Measurements from ENCODE around the gene PLIN1.

PLIN1 gene

DNA sequence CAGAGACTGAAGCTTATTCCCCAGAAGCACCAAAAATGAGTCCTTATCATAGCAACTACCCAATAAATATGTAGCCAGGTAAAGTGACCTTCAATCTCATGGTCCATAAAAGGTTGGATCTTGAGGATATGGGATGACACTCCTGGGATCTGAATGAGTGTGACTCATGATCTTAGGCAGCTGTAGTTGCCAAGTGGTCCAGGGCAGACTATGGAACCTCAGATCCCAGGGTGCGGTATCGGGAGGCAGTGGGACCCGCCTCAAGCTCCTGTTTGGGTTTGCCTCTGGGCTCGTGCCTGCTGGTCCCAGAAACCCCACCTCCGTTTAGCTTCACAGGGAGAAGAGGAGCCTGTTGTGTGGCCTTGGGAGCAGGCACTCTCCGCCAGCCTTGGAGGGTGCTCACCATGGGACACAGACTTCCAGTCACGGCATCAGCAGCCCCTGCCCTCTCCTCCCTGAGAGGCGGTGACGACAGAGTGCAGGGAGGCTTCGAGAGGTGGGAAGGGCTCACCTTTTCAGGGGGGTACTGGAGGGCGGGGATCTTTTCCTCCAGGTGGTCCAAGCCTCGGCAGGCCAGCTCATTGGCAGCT is 8.1 kb downstream of the PLIN1 start:
- no peak for DNase-seq (ENCODE audit: low read depth)
- no peak for TF ChIP-seq POLR2A (IDR thresholded peaks at IDR 0.05; ENCODE audit: extremely low read depth, insufficient read length)
- no peak for TF ChIP-seq MYC (IDR thresholded peaks at IDR 0.05; ENCODE audit: low read depth, low read length)
- TF ChIP-seq, protein P1, sequence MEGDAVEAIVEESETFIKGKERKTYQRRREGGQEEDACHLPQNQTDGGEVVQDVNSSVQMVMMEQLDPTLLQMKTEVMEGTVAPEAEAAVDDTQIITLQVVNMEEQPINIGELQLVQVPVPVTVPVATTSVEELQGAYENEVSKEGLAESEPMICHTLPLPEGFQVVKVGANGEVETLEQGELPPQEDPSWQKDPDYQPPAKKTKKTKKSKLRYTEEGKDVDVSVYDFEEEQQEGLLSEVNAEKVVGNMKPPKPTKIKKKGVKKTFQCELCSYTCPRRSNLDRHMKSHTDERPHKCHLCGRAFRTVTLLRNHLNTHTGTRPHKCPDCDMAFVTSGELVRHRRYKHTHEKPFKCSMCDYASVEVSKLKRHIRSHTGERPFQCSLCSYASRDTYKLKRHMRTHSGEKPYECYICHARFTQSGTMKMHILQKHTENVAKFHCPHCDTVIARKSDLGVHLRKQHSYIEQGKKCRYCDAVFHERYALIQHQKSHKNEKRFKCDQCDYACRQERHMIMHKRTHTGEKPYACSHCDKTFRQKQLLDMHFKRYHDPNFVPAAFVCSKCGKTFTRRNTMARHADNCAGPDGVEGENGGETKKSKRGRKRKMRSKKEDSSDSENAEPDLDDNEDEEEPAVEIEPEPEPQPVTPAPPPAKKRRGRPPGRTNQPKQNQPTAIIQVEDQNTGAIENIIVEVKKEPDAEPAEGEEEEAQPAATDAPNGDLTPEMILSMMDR (IDR thresholded peaks at IDR 0.05; ENCODE audit: low read depth, low read length) = no peak
- TF ChIP-seq, protein P2, sequence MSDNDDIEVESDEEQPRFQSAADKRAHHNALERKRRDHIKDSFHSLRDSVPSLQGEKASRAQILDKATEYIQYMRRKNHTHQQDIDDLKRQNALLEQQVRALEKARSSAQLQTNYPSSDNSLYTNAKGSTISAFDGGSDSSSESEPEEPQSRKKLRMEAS (IDR thresholded peaks at IDR 0.05; ENCODE audit: low read depth, low read length) = no peak
- H3K4me3 ChIP-seq (ENCODE audit: low read depth, low read length) = no peak overlapping the region

DNA sequence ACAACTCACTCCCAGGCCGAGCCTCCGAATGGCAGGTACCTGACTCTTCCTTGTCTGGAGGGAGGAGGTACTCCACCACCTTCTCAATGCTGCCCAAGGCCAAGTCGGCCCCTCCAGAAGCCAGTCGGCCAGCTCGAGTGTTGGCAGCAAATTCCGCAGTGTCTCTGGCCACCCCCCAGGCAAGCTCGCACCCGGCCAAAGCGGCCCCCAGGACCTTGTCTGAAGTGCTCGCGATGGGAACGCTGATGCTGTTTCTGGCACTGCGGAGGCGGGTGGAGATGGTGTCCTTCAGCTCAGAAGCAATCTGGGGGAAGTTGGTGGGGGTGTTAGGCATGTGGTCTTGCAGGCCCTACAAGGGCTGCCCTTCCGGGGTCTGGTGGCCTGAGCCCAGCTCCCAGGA is 9.2 kb downstream of the PLIN1 start:
- TF ChIP-seq, protein P2 (IDR thresholded peaks at IDR 0.05; ENCODE audit: low read depth, low read length) = no peak
- no peak for TF ChIP-seq MYC (IDR thresholded peaks at IDR 0.05; ENCODE audit: low read depth, low read length)
- no peak for TF ChIP-seq POLR2A (IDR thresholded peaks at IDR 0.05; ENCODE audit: extremely low read depth, insufficient read length)
- TF ChIP-seq, protein P1 (IDR thresholded peaks at IDR 0.05; ENCODE audit: low read depth, low read length) = no peak
- H3K4me3 ChIP-seq (ENCODE audit: low read depth, low read length) = no peak overlapping the region
- DNase-seq (ENCODE audit: low read depth) = no peak

DNA sequence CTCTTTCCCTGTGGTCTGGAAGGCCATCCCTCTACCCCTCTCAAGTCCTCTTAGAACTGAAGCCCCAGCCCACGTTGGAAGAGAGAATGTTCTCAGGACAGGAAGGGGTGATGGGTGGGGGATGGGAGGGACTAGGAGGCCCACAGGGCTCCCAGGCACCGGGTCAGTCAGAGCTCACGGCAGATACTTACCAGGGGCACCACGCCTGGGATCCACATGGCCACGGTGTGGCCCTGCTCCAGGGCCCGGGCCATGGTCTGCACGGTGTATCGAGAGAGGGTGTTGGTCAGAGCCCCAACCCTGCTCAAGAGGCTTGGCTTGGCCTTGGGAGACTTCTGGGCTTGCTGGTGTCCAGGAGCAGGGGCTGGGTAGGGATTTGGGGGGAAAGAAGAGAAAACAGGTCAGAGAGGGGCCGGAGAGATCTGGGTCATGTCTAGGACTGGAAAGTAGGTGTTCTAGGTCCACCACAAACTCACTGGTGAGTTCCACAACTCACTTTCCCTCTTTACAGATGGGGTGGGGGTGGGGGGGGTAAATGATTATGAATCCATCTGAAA is 9.8 kb downstream of the PLIN1 start:
- H3K4me3 ChIP-seq (ENCODE audit: low read depth, low read length) = no peak overlapping the region
- TF ChIP-seq, protein P1 (IDR thresholded peaks at IDR 0.05; ENCODE audit: low read depth, low read length) = no peak
- DNase-seq (ENCODE audit: low read depth) = no peak

DNA sequence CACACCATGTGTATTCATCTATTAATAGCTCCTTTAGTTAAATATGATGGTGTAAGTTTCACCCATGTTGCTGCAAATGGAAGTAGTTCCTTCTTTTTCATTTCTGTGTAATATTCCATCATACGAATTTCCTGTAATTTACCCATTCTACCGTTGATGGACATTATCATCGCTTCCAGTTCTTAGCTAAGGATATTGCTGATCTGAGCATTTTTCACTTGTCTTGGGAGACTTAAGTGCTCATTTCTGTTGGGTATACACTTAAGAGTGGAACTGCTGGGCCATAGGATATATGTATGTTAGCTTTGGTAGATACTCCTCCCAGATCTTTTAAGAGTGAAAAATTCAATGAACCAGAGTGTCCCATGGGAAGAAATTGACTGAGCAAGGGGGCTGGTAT is 11.0 kb downstream of the PLIN1 start:
- H3K4me3 ChIP-seq (ENCODE audit: low read depth, low read length) = no peak overlapping the region
- TF ChIP-seq, protein P1 (IDR thresholded peaks at IDR 0.05; ENCODE audit: low read depth, low read length) = no peak
- TF ChIP-seq, protein P2 (IDR thresholded peaks at IDR 0.05; ENCODE audit: low read depth, low read length) = no peak
- no peak for TF ChIP-seq POLR2A (IDR thresholded peaks at IDR 0.05; ENCODE audit: extremely low read depth, insufficient read length)
- no peak for TF ChIP-seq MYC (IDR thresholded peaks at IDR 0.05; ENCODE audit: low read depth, low read length)
- DNase-seq (ENCODE audit: low read depth) = no peak

DNA sequence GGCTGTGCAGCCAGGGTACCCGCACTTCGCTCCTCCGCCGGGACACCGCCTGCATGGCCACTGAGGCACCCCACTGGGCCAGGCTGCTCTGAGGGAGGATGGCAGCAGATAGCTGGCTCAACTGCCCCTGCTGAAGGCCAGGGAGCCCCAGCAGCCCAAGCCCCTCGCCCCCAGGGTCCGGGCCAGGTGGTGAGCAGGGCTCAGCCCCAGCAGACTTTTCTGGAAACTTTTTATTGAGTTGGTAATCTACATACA is 11.5 kb downstream of the PLIN1 start:
- no peak overlapping the region for H3K4me3 ChIP-seq (ENCODE audit: low read depth, low read length)
- no peak for DNase-seq (ENCODE audit: low read depth)
- TF ChIP-seq POLR2A (IDR thresholded peaks at IDR 0.05; ENCODE audit: extremely low read depth, insufficient read length) (no peak), MYC (IDR thresholded peaks at IDR 0.05; ENCODE audit: low read depth, low read length) (no peak)
- TF ChIP-seq, protein P2 (IDR thresholded peaks at IDR 0.05; ENCODE audit: low read depth, low read length) = no peak
- TF ChIP-seq, protein P1 (IDR thresholded peaks at IDR 0.05; ENCODE audit: low read depth, low read length) = no peak
